LoVo (cell line): ENCODE results near the gene OSBPL3.
"Not testable (repeated sequence)": the region's sequence is repeated elsewhere in the genome, so short reads cannot be mapped to it uniquely, and the experiment has no call there.

Source experiments
- DNase-seq: peaks from one replicate; pipeline ENCODE4 v3.0.0-alpha.2; 2016; ENCODE audit warnings: low spot score

The OSBPL3 gene

DNA sequence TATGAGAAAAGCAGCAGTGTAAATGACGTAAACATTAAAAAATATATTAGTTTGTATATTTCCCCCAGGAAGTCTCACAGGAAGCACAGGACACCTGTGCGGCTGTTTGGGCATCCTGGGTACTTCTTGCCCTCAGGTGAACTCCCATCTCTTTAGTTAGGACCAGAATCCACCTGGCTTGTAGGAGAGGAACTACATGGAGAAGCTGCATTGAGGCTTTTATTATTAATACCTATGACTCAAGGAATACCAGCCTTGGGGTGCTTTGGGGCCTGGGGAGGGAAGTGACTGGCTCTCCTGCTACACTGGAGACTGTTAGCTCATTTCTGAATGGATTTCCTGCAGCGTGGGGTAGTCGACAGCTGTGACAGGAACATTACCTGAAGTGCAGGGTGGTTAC is 182.7 kb downstream of the OSBPL3 start:
- no peak for DNase-seq

DNA sequence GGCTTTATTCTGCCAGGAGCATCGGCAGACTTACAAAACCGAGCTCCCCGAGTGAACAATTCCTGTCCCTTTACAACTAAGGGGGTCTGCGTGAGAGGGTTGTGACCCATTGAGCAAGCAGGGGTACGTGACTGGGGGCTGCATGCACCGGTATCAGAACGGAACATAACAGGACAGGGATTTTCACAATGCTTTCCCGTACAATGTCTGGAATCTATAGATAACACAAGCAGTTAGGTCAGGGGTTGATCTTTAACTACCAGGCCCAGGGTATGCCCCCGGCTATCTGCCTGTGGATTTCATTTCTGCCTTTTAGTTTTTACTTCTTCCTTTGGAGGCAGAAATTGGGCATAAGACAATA is 184.6 kb downstream of the OSBPL3 start:
- DNase-seq, result no peak

GRCh38 chr7:24794751-24795406 is 185.1 kb downstream of the OSBPL3 start:
- DNase-seq, result not testable (repeated sequence)

GRCh38 chr7:24793982-24794648 is 185.9 kb downstream of the OSBPL3 start:
- no peak for DNase-seq

- DNase-seq, result no peak
These were observed 190.9 kb downstream of the OSBPL3 start for GRCh38 chr7:24788961-24789576.

- DNase-seq, result no peak
These were observed 191.9 kb downstream of the OSBPL3 start for GRCh38 chr7:24788075-24788474.

DNA sequence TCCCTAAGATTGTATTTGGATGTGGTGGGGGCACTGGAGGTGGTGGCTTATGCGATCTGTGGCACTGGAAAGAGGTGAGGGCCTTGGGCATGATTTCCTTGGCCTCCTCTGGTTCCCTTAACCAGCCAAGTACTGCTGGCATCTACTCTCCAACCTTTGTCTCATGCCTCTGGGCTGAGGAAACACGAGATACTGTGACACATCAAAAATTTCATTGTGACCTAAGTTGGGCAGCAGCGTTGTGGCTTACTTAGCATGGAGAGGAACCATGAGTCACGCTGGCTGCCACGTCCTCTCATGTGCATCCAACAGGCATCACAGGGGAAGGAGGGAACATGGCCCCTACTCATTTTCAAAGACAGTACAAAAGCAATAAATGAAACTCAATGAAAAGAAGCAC is 193.0 kb downstream of the OSBPL3 start:
- no peak for DNase-seq

GRCh38 chr7:24786306-24786705 is 193.7 kb downstream of the OSBPL3 start:
- no peak for DNase-seq

GRCh38 chr7:24784277-24784676 is 195.7 kb downstream of the OSBPL3 start:
- no peak for DNase-seq

DNA sequence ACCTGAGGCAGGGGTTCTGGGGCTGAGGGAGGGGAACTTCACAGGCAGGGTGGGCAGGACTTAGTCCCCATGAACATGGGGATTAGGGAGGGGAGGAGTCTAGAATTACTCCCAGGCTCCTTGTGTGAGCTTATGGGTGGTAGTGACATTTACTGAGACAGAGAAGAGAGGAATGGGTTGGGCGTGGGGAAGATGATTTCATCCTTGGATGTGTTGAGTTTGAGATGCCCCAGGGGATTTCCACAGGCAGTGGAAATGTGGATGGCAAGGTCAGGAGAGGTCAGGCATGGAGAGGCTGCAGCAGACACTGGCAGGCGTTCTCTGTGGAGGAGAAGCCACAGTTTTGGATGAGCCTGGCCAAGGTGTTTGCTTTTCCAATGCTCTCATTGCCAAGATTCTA is 196.3 kb downstream of the OSBPL3 start:
- DNase-seq, result no peak

GRCh38 chr7:24781106-24781505 is 198.9 kb downstream of the OSBPL3 start:
- no peak for DNase-seq

- DNase-seq, result no peak
These were observed 200.7 kb downstream of the OSBPL3 start for GRCh38 chr7:24779283-24779655.

DNA sequence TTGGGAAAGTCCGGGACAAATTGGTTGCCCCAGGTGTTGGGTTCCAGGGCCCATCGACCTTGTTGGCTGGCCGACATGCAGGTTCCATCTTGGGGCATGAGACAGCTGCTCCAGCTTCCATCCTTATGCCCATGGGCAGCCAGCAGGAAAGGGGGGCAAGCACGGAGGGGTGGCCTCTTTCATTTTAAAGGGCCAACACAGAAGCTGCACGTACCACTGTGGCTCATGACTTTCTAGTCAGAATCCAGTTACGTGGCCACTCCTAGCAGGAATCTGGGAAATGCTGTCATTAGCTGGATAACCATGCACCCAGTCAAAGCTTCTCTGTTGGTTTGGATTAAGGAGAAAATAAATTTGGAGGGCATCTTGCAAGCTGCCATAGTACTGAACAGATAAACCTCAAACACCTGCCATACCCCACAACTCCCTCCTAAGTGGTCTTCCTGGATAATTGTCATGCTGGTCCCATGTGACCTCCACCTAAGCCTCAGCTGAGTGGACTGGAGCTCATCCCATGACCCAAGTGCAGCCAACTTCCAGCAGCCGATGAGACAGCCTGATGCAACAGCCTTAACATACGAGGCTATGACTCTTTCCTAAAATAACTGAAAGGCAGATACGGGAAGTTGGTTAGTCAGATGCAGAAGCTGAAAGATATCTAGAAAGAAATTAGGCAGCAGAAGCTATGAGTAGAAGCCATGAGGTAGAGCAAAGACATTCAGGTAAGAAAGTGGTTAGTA is 201.3 kb downstream of the OSBPL3 start:
- no peak for DNase-seq

DNA sequence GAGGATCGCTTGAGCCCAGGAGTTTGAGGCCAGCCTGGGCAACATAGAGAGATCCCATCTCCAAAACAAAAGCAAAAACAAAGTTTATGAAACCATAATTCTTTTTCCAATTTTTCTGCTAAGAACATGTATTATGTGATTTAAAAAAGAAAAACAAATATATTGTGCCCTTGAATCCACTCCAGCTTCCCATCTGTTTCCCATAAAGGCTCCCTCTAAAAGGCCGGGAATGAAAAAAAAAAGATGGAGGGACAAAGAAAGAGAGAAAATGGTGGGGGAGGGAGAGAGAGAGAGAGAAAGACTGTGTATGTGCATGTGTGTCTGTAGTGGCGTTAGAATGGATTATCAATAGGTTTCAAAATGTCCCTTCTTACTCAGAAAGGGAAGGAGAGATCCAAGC is 202.2 kb downstream of the OSBPL3 start:
- DNase-seq, result no peak

DNA sequence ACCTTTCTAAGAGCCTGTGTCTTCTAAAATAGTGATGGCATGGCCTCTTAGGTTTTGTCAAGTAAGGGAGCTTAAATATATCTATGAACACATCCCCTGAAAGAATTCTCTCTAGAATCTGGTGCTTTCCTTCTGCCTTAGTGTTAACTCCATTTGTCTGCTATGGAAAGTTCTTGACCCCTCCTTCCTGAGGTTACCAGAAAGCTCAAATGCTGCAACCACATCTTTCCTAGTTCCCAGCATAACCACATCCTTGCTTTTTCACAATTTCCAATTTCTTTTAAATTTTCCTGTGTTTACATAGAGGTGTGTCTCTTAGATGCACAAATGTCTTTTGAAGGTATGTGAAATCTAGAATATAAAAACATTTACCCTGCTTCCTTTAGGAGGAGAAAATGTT is 206.3 kb downstream of the OSBPL3 start:
- no peak for DNase-seq

GRCh38 chr7:24769851-24770250 is 210.1 kb downstream of the OSBPL3 start:
- no peak for DNase-seq

- DNase-seq, result no peak
These were observed 210.8 kb downstream of the OSBPL3 start for GRCh38 chr7:24769014-24769830.

DNA sequence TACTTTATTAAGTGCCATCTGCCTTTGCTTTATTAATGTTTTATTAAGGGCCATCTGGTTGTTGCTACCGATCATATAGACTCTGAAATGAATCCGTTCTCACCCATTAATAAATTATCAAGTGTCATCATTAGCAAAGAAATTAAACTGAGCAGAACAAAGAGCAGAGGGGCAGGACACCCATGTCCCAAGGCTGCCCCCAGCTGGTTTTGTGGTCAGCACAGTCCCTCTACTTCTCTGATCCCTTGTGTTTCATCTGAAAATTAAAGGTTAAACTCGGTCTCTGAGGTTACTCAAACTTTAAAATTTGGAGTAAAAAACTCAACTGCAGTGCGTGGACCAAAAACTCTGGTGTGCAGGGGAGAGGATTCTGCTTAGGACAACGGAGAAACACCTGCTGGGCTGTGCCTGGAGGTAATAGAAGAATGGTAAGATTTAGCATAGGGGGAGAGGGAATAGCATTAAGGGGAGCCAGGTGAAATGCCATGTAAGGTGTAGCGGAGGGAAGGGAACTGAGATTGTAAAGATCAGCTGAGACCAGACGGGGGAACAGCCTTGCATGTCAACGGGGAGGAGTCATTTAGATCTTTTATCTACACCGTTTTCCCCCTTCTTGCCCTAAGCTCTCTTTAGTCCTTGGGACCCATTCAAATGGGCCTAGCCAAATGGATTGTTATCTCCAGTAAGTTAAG is 212.0 kb downstream of the OSBPL3 start:
- no peak for DNase-seq

DNA sequence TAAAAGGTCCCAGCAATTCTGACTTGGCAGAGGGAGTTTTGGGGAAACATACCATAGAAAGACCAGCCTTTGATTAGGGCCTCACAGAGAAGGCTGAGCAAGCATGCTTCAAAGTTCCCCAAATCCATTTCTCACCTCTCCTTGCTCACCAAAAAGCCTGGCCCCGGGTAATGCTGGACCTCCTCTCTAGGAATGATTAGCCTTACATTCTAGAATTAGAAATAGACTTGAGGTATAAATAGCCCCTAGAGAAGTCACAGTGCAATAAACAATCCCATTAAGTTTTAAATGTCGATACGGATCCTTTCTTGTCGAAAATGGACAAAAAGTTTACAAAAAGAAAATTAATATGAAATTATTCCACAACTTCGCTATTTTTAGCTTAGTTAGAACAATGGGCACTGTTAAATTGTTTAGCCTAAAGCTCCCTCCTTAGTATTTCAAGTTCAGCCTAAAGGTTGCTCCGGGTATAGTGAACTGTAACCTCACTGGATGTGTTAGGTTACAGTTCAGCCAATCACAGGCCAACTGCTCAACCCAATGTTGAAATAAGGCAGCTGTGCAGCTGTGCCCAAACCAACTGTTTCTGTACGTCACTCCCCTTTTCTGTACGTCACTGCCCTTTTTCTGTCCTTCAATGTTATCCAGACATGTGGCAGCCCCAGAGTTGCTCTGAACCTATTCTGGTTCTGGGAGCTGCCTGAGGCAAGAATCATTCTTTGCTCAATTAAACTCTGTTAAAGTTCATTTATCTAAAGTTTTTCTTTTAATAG is 214.8 kb downstream of the OSBPL3 start:
- no peak for DNase-seq

- DNase-seq, result no peak
These were observed 216.0 kb downstream of the OSBPL3 start for GRCh38 chr7:24764011-24764410.
